OCI-LY7 (cell line): ENCODE data around the gene RIT2. TPM values are rescaled to one million over a fixed set of nuclear protein-coding genes. Genes with fewer than 3 reads are reported as not detected.

Source experiments
- BruUV-seq: library from RNA; stranded (reverse); fragments of 400-500 nt; replicated peaks from 2 replicates; lab custom pipeline; 2021; lab: Mats Ljungman, UMichigan
- CTCF ChIA-PET: fragments of 300-600 bp; sonication (Branson Sonifier 250); formaldehyde crosslinking; loops from one replicate; lab custom pipeline; 2022; ENCODE audit warnings: antibody characterized with exemption; ENCODE audit not compliant: unreplicated experiment; lab: Charles Lee
- POLR2A ChIA-PET: fragments of 300-600 bp; sonication (Branson Sonifier 250); formaldehyde crosslinking; loops from one replicate; lab custom pipeline; 2022; ENCODE audit warnings: antibody characterized with exemption; lab: Charles Lee
- DNase-seq: peaks from one replicate; pipeline ENCODE4 v3.0.0-alpha.2; 2015; ENCODE audit warnings: low spot score
- H2AFZ ChIP-seq: fragments of 200-600 bp; sonication (generic), shearing (Covaris generic); 2 replicates; pipeline ENCODE4 v1.6.1; 2014; ENCODE audit warnings: mild to moderate bottlenecking, antibody characterized with exemption, low read length, moderate library complexity
- H3K27ac ChIP-seq: fragments of 200-600 bp; sonication (generic); 2 replicates; pipeline ENCODE4 v1.5.1; 2014; ENCODE audit warnings: mixed run types, low read depth, mild to moderate bottlenecking, moderate library complexity, low read length, inconsistent platforms; ENCODE audit not compliant: poor library complexity, severe bottlenecking
- H3K36me3 ChIP-seq: fragments of 200-600 bp; sonication (generic); 2 replicates; pipeline ENCODE4 v1.6.1; 2014; ENCODE audit warnings: mild to moderate bottlenecking, antibody characterized with exemption, low read length, moderate library complexity, mixed read lengths; ENCODE audit not compliant: insufficient read depth
- H3K4me1 ChIP-seq: fragments of 200-600 bp; sonication (generic); 2 replicates; pipeline ENCODE4 v1.5.1; 2014; ENCODE audit warnings: mild to moderate bottlenecking, low read length; ENCODE audit not compliant: insufficient read depth, poor library complexity, severe bottlenecking
- H3K4me2 ChIP-seq: fragments of 200-600 bp; sonication (generic); 2 replicates; pipeline ENCODE4 v1.6.1; 2014; ENCODE audit warnings: mild to moderate bottlenecking, low read length
- H3K4me3 ChIP-seq: fragments of 200-600 bp; sonication (generic); 2 replicates; pipeline ENCODE4 v1.5.1; 2014; ENCODE audit warnings: mild to moderate bottlenecking, low read depth, low read length; ENCODE audit not compliant: poor library complexity, severe bottlenecking
- H3K79me2 ChIP-seq: fragments of 200-600 bp; sonication (generic); 2 replicates; pipeline ENCODE4 v1.6.1; 2016; ENCODE audit warnings: low read depth, mild to moderate bottlenecking, low read length, moderate library complexity, mixed read lengths; ENCODE audit not compliant: insufficient read depth
- H3K9me2 ChIP-seq: fragments of 200-600 bp; sonication (generic); 2 replicates; pipeline ENCODE4 v1.6.1; 2016; ENCODE audit warnings: mild to moderate bottlenecking, low read length, mixed read lengths; ENCODE audit not compliant: insufficient read depth
- H3K9me3 ChIP-seq: fragments of 200-600 bp; sonication (generic); 2 replicates; pipeline ENCODE4 v1.6.1; 2014; ENCODE audit warnings: mild to moderate bottlenecking, mixed run types, low read length, mixed read lengths
- H4K20me1 ChIP-seq: fragments of 200-600 bp; sonication (generic); 2 replicates; pipeline ENCODE4 v1.6.1; 2014; ENCODE audit warnings: mild to moderate bottlenecking, antibody characterized with exemption, low read length, moderate library complexity, mixed read lengths; ENCODE audit not compliant: insufficient read depth
- CTCF ChIP-seq: fragments of 200-600 bp; sonication (generic); conservative IDR thresholded peaks from 2 replicates; pipeline ENCODE4 v1.5.1; 2014; ENCODE audit warnings: mild to moderate bottlenecking, antibody characterized with exemption, low read length, moderate library complexity, mixed read lengths
- EZH2phosphoT487 ChIP-seq: fragments of 200-600 bp; sonication (generic); IDR thresholded peaks from 2 replicates; pipeline ENCODE4 v1.6.1; 2018; ENCODE audit warnings: low read depth, borderline replicate concordance, mild to moderate bottlenecking, mixed run types, antibody characterized with exemption, low read length, moderate library complexity, mixed read lengths
- intact Hi-C: fragments of 100-400 bp; cut with micrococcal nuclease; formaldehyde crosslinking; loops from one replicate; pipeline ENCODE4 v1.10.0; 2022; ENCODE audit not compliant: unreplicated experiment
- total RNA-seq, 2 experiments: library from RNA; depleted of rRNA in 1 of 2; stranded (reverse); fragments of >200 nt in 1 of 2; shearing (Covaris generic) in 1 of 2; gene quantifications; 2 replicates each; pipeline ENCODE4 v1.2.3, GENCODE V29; 2014 to 2022

Gene RIT2
- total RNA-seq, 2 experiments from 2014 or later = not detected

GRCh38 chr18:43068781-43069180 lies 46.7 kb downstream of the RIT2 start:
- H3K9me2 ChIP-seq = no peaks in the 10 kb centered on the region
- ChIA-PET CTCF (no interaction called here), POLR2A (no interaction called here)
- no peaks in the 10 kb centered on the region for H3K36me3 ChIP-seq
- no peak overlapping the region for H3K27ac ChIP-seq
- no peaks in the 10 kb centered on the region for H3K9me3 ChIP-seq
- H3K4me3 ChIP-seq = no peak overlapping the region
- no peaks in the 10 kb centered on the region for H4K20me1 ChIP-seq
- no peak overlapping the region for H3K4me2 ChIP-seq
- no peak overlapping the region for H2AFZ ChIP-seq
- H3K79me2 ChIP-seq = no peaks in the 10 kb centered on the region
- no peak for TF ChIP-seq EZH2phosphoT487
- no peak for TF ChIP-seq CTCF
- intact Hi-C loops = no loop called here
- no TSS peak for BruUV-seq
- H3K4me1 ChIP-seq = no peaks in the 10 kb centered on the region
- DNase-seq = no peak

GRCh38 chr18:43067570-43067969 lies 47.9 kb downstream of the RIT2 start:
- ChIA-PET POLR2A (interaction anchor here (0.6 kb wide), 1 partner anchor 773 kb away, joined by 3 read pairs; no protein-coding TSS in a partner anchor), CTCF (no interaction called here)
- BruUV-seq = no TSS peak
- intact Hi-C loops = no loop called here
- Histone ChIP-seq H3K4me1 (no peaks in the 10 kb centered on the region), H3K4me2 (no peak overlapping the region), H3K9me3 (no peaks in the 10 kb centered on the region), H3K9me2 (no peaks in the 10 kb centered on the region), H3K79me2 (no peaks in the 10 kb centered on the region), H3K36me3 (no peaks in the 10 kb centered on the region), H4K20me1 (no peaks in the 10 kb centered on the region), H3K4me3 (no peak overlapping the region), H3K27ac (no peak overlapping the region), H2AFZ (no peak overlapping the region)
- DNase-seq = no peak
- no peak for TF ChIP-seq EZH2phosphoT487
- TF ChIP-seq CTCF = no peak

GRCh38 chr18:43061816-43062215 lies 53.7 kb downstream of the RIT2 start:
- Histone ChIP-seq H3K27ac (no peak overlapping the region), H3K9me3 (no peaks in the 10 kb centered on the region), H3K4me2 (no peak overlapping the region), H3K9me2 (no peaks in the 10 kb centered on the region), H3K4me1 (no peaks in the 10 kb centered on the region), H3K36me3 (no peaks in the 10 kb centered on the region), H3K4me3 (no peak overlapping the region), H2AFZ (no peak overlapping the region), H3K79me2 (no peaks in the 10 kb centered on the region), H4K20me1 (no peaks in the 10 kb centered on the region)
- no peak for TF ChIP-seq CTCF
- no peak for TF ChIP-seq EZH2phosphoT487
- CTCF ChIA-PET = no interaction called here
- intact Hi-C loops = no loop called here
- no TSS peak for BruUV-seq
- no peak for DNase-seq
- POLR2A ChIA-PET = no interaction called here
